Uterus (tissue), 2 donors: ENCODE results near the gene NOP14.

ENCODE experiments used
- CTCF ChIP-seq, 4 experiments: fragments of 200-600 bp in 2 of 4; fragments of 450-650 bp in 2 of 4; sonication (generic) in 2 of 4; IDR thresholded peaks; one replicate each; pipeline ENCODE4 v1.5.1; 2016 to 2019; ENCODE audit warnings: antibody characterized with exemption in 4 of 4, mild to moderate bottlenecking in 2 of 4, moderate library complexity in 1 of 4
- POLR2A ChIP-seq, 2 donors: fragments of 450-650 bp; IDR thresholded peaks; one replicate each; pipeline ENCODE4 v1.6.1; 2016; ENCODE audit warnings: antibody characterized with exemption in 2 of 2, mild to moderate bottlenecking in 1 of 2, moderate library complexity in 1 of 2

- TF ChIP-seq CTCF (IDR thresholded peaks at IDR 0.05): no peak
- TF ChIP-seq POLR2A (IDR thresholded peaks at IDR 0.05): no peak
Observed at GRCh38 chr4:2930135-2930757, 33.0 kb downstream of the NOP14 start.
